ENCODE results near the gene ARMC6. TPM values are rescaled to one million over a fixed set of nuclear protein-coding genes. Genes with fewer than 3 reads are reported as not detected.

ARMC6 gene
- total RNA-seq, 1 donor from 2014 or later, result 25.9 TPM

GRCh38 chr19:19094513-19094912 is 61.1 kb downstream of the ARMC6 start:
- Mint-ChIP-seq H3K4me1 (ENCODE audit: unreplicated experiment) (no peaks in the 10 kb centered on the region), H3K4me3 (ENCODE audit: unreplicated experiment) (no peak overlapping the region), H3K9me3 (ENCODE audit: unreplicated experiment) (no peaks in the 10 kb centered on the region), H3K36me3 (ENCODE audit: low read depth, unreplicated experiment) (no peaks in the 10 kb centered on the region), H3K27me3 (ENCODE audit: unreplicated experiment) (peaks cover 6% of the 10 kb centered on the region), H3K27ac (ENCODE audit: unreplicated experiment) (no peak overlapping the region)
- TF ChIP-seq CTCF (IDR thresholded peaks at IDR 0.05; ENCODE audit: unreplicated experiment), result no peak
- no peak for DNase-seq (ENCODE audit: low spot score)

DNA sequence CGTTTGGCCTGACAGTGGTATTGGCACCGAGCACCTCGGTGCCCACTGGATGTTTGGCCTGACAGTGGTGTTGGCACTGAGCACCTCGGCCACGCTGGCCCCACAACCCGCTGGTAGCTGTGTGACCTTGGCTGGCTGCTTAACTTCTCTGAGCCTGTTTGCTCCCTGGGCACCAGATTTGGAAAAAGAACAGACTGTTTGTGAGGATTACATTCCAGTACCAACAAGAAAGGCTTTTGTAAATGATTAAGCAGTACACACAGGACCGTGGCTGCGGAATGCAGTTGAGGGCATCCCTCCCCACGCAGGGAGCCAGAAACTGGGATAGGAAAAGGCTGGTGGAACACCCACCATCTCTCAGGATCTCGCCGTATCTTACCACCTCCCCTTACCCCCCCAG is 62.3 kb downstream of the ARMC6 start:
- no peak for TF ChIP-seq CTCF (IDR thresholded peaks at IDR 0.05; ENCODE audit: unreplicated experiment)
- H3K4me3 Mint-ChIP-seq (ENCODE audit: unreplicated experiment), result no peak overlapping the region
- no peaks in the 10 kb centered on the region for H3K4me1 Mint-ChIP-seq (ENCODE audit: unreplicated experiment)
- no peaks in the 10 kb centered on the region for H3K9me3 Mint-ChIP-seq (ENCODE audit: unreplicated experiment)
- H3K36me3 Mint-ChIP-seq (ENCODE audit: low read depth, unreplicated experiment), result no peaks in the 10 kb centered on the region
- H3K27ac Mint-ChIP-seq (ENCODE audit: unreplicated experiment), result no peak overlapping the region
- H3K27me3 Mint-ChIP-seq (ENCODE audit: unreplicated experiment), result peaks cover 7% of the 10 kb centered on the region
- no peak for DNase-seq (ENCODE audit: low spot score)

DNA sequence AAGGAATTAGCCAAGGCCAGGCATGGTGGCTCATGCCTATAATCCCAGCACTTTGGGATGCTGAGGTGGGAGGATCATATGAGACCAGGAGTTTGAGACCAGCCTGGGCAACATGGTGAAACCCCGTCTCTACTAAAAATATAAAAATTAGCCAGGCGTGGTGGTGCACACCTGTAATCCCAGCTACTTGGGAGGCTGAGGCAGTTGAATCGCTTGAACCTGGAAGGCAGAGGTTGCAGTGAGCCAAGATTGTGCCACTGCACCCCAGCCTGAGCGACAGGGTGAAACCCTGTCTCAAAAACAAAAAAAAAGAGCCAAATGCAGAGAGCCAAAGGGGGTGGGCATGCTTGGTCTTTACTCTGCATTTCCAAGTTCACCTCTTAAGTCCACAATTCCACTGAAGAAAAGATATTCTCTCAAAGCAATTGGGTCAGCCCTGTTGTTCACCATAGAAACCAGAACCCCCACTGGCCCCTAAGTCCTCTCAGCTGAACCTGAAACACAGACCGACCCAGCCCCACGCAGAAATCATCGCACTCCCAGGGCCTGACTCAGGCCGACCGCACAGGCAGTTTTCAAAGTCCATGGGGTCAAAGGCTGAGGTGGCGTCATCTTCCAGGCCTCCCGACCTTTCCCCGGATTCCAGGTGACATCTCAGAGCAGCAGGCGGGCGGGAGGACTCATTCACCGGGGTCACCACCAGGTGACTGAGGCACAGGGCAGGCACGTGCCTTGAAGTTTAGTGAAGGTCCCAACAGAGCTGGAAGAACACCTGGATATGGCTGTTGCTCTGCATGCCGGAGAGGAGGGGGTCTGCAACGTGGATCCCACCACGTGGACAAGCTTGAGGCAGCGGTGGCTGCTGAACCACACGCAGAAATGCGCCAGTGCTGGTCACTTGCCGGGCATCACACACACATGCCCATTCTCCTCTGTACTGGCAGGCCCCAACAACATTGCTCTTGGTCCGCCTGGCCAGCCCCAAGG is 63.5 kb downstream of the ARMC6 start:
- peak overlapping the region; percentile 25 for H3K4me3 Mint-ChIP-seq (ENCODE audit: unreplicated experiment)
- H3K4me1 Mint-ChIP-seq (ENCODE audit: unreplicated experiment), result no peaks in the 10 kb centered on the region
- no peaks in the 10 kb centered on the region for H3K9me3 Mint-ChIP-seq (ENCODE audit: unreplicated experiment)
- TF ChIP-seq CTCF (IDR thresholded peaks at IDR 0.05; ENCODE audit: unreplicated experiment), result no peak
- no peaks in the 10 kb centered on the region for H3K36me3 Mint-ChIP-seq (ENCODE audit: low read depth, unreplicated experiment)
- no peak overlapping the region for H3K27ac Mint-ChIP-seq (ENCODE audit: unreplicated experiment)
- no peak for DNase-seq (ENCODE audit: low spot score)
- H3K27me3 Mint-ChIP-seq (ENCODE audit: unreplicated experiment), result peaks cover 7% of the 10 kb centered on the region

GRCh38 chr19:19098084-19098702 is 64.8 kb downstream of the ARMC6 start:
- Mint-ChIP-seq H3K27me3 (ENCODE audit: unreplicated experiment) (peaks cover 5% of the 10 kb centered on the region), H3K4me1 (ENCODE audit: unreplicated experiment) (no peaks in the 10 kb centered on the region), H3K9me3 (ENCODE audit: unreplicated experiment) (no peaks in the 10 kb centered on the region), H3K36me3 (ENCODE audit: low read depth, unreplicated experiment) (no peaks in the 10 kb centered on the region), H3K4me3 (ENCODE audit: unreplicated experiment) (no peak overlapping the region), H3K27ac (ENCODE audit: unreplicated experiment) (no peak overlapping the region)
- no peak for TF ChIP-seq CTCF (IDR thresholded peaks at IDR 0.05; ENCODE audit: unreplicated experiment)
- no peak for DNase-seq (ENCODE audit: low spot score)
